Ishikawa (cell line): Measurements from ENCODE around the gene CAMTA1.

Experiments
- CEBPB ChIP-seq: IDR thresholded peaks from 2 replicates; pipeline ENCODE4 v1.6.1; 2012
- CREB1 ChIP-seq: IDR thresholded peaks from 2 replicates; pipeline ENCODE4 v1.6.1; 2012; ENCODE audit warnings: low read depth
- EGR1 ChIP-seq: IDR thresholded peaks from 2 replicates; pipeline ENCODE4 v1.6.1; 2012
- EP300 ChIP-seq: IDR thresholded peaks from 2 replicates; pipeline ENCODE4 v1.6.1; 2012; ENCODE audit warnings: borderline replicate concordance
- RAD21 ChIP-seq: IDR thresholded peaks from 2 replicates; pipeline ENCODE4 v1.6.1; 2012; ENCODE audit warnings: low read depth
- REST ChIP-seq: IDR thresholded peaks from 2 replicates; pipeline ENCODE4 v1.6.1; 2012; ENCODE audit warnings: low read depth, mild to moderate bottlenecking
- TAF1 ChIP-seq: IDR thresholded peaks from 2 replicates; pipeline ENCODE4 v1.6.1; 2012; ENCODE audit warnings: low read depth, mild to moderate bottlenecking
- TCF12 ChIP-seq: IDR thresholded peaks from 2 replicates; pipeline ENCODE4 v1.6.1; 2012; ENCODE audit warnings: low read depth
- TEAD4 ChIP-seq: IDR thresholded peaks from 2 replicates; pipeline ENCODE4 v1.6.1; 2012
- USF1 ChIP-seq: IDR thresholded peaks from 2 replicates; pipeline ENCODE4 v1.6.1; 2012
- YY1 ChIP-seq: IDR thresholded peaks from 2 replicates; pipeline ENCODE4 v1.6.1; 2012; ENCODE audit warnings: low read depth
- TF ChIP-seq, protein P1 (sequence below): IDR thresholded peaks from 2 replicates; pipeline ENCODE4 v1.6.1; 2012

DNA sequence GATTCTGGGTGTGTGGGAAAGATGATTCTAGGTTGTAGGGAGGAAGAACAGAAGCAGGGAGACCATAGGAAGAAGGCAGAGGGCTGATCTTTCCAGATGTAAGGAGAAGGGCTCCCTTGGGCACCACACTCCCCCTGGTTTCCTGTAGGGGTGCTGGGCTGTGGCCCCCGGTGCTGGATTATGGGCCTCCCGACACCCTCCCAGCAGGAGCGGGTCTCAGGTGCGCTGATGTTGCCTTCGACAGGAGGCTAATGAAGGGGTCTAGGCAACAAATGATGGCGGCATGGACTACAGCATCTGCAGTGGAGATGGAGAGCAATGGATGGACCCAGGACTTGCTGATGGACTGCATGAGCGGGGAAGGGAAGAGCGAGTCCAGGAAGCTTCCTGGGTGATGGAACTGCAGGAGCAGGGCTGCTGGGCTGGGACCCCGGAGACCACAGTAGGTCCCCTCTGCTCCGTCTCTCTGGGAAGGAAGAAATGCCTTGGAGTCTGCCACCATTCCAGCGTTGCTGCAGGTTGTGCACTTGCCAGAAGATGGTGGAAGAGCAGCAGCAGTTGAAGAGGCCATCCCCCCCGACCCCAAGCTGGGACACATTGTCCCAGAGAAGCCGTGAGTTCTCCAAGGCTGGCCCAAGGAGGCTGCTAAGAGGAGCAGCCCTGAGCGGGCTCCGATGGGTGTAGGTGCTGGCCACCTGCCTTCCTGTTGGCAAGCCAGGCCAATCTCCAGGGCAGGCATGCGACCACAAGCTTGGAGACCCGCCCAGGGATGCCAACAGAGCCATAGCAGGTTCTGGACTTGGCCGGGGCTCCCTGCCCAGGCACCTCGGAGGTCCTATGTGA, 890.4 kb downstream of the CAMTA1 start:
- TF ChIP-seq YY1 (no peak), REST (no peak), TAF1 (no peak), EP300 (no peak), EGR1 (no peak), USF1 (no peak), TEAD4 (no peak), RAD21 (no peak), CEBPB (no peak), TCF12 (no peak), CREB1 (no peak)
- TF ChIP-seq, protein P1, sequence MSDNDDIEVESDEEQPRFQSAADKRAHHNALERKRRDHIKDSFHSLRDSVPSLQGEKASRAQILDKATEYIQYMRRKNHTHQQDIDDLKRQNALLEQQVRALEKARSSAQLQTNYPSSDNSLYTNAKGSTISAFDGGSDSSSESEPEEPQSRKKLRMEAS = no peak
